T-helper 1 cell (primary cell): ENCODE results near the gene DPY19L1.
"Not testable (repeated sequence)": the region's sequence is repeated elsewhere in the genome, so short reads cannot be mapped to it uniquely, and the experiment has no call there.

ENCODE experiments used
- DNase-seq, 5 donors: peaks; one replicate each; pipeline ENCODE4 v3.0.0-alpha.2; 2012 to 2020

The DPY19L1 gene

GRCh38 chr7:34985155-34985554 is 52.1 kb downstream of the DPY19L1 start:
- DNase-seq = not testable (repeated sequence)

- DNase-seq = not testable (repeated sequence)
Observed at GRCh38 chr7:34984140-34984539, 53.1 kb downstream of the DPY19L1 start.

GRCh38 chr7:34982371-34983019 is 54.8 kb downstream of the DPY19L1 start:
- no peak for DNase-seq

GRCh38 chr7:34979124-34979523 is 58.2 kb downstream of the DPY19L1 start:
- DNase-seq = not testable (repeated sequence)

GRCh38 chr7:34973400-34973760 is 63.9 kb downstream of the DPY19L1 start:
- DNase-seq = no peak

GRCh38 chr7:34972739-34973399 is 64.4 kb downstream of the DPY19L1 start:
- not testable (repeated sequence) for DNase-seq

GRCh38 chr7:34967818-34968217 is 69.5 kb downstream of the DPY19L1 start:
- not testable (repeated sequence) for DNase-seq

- DNase-seq = not testable (repeated sequence)
Observed at GRCh38 chr7:34966504-34966903, 70.8 kb downstream of the DPY19L1 start.

GRCh38 chr7:34958021-34958420 is 79.3 kb downstream of the DPY19L1 start:
- no peak for DNase-seq

GRCh38 chr7:34952822-34953221 is 84.5 kb downstream of the DPY19L1 start:
- no peak for DNase-seq

GRCh38 chr7:34949361-34949760 is 87.9 kb downstream of the DPY19L1 start:
- no peak for DNase-seq

- not testable (repeated sequence) for DNase-seq
Observed at GRCh38 chr7:34947427-34947826, 89.9 kb downstream of the DPY19L1 start.

- no peak for DNase-seq
Observed at GRCh38 chr7:34946486-34946885, 90.8 kb downstream of the DPY19L1 start.

GRCh38 chr7:34945894-34946477 is 91.3 kb downstream of the DPY19L1 start:
- not testable (repeated sequence) for DNase-seq

GRCh38 chr7:34939175-34939574 is 98.1 kb downstream of the DPY19L1 start:
- no peak for DNase-seq

- DNase-seq = not testable (repeated sequence)
Observed at GRCh38 chr7:34935735-34936165, 101.5 kb downstream of the DPY19L1 start.

- no peak for DNase-seq
Observed at GRCh38 chr7:34931739-34932138, 105.5 kb downstream of the DPY19L1 start.

GRCh38 chr7:34929783-34930182 is 107.5 kb downstream of the DPY19L1 start:
- DNase-seq = not testable (repeated sequence)

- no peak for DNase-seq
Observed at GRCh38 chr7:34928560-34928959, 108.7 kb downstream of the DPY19L1 start.

GRCh38 chr7:34928052-34928451 is 109.2 kb downstream of the DPY19L1 start:
- DNase-seq = peak in 3 of 5 donors; percentile 6 to 20 (median 10)

GRCh38 chr7:34920470-34920869 is 116.8 kb downstream of the DPY19L1 start:
- DNase-seq = not testable (repeated sequence)

GRCh38 chr7:34919038-34919437 is 118.2 kb downstream of the DPY19L1 start:
- DNase-seq = not testable (repeated sequence)

- DNase-seq = not testable (repeated sequence)
Observed at GRCh38 chr7:34918198-34918861, 119.0 kb downstream of the DPY19L1 start.
